K562 (cell line): Measurements from ENCODE around the gene C1GALT1C1L. TPM values are rescaled to one million over a fixed set of nuclear protein-coding genes. Genes with fewer than 3 reads are reported as not detected.

ENCODE experiments used
- ATAC-seq: fragments of 200-7000 bp; cut with Tn5 transposase; 3 replicates; pipeline ENCODE4 v1.9.1; 2020; ENCODE audit warnings: moderate library complexity
- BruUV-seq: library from RNA; stranded (reverse); fragments of 400-500 nt; replicated peaks from 2 replicates; lab custom pipeline; 2021; lab: Mats Ljungman, UMichigan
- CTCF ChIA-PET: fragments of 300-600 bp; formaldehyde crosslinking; extraction: SDS; loops from one replicate; lab custom pipeline; 2021; ENCODE audit warnings: low intra/inter-chr PET ratio; lab: Yijun Ruan, JAX
- POLR2A ChIA-PET: fragments of 300-600, 350-650 bp; sonication (Branson Sonifier 250); formaldehyde crosslinking; extraction: SDS; loops from one replicate; lab custom pipeline; 2021; ENCODE audit warnings: antibody characterized with exemption, inconsistent platforms; lab: Yijun Ruan, JAX
- DNase-seq, 4 experiments: peaks; one replicate each; pipeline versions ENCODE4 v3.0.0 to v3.0.0-alpha.2; 2011 to 2018; ENCODE audit warnings: low spot score in 3 of 4, mixed read lengths in 3 of 4; ENCODE audit errors: extremely low read depth in 1 of 4
- FAIRE-seq: peaks from 2 replicates; lab custom pipeline; 2011; peaks lifted over from hg19 to GRCh38; lab: Jason Lieb, UNC
- H2AFZ ChIP-seq: 2 replicates; pipeline ENCODE4 v1.6.0; 2011; ENCODE audit warnings: low read depth, low read length, control low read depth, inconsistent platforms
- H3K27ac ChIP-seq: fragments of 200-600 bp; 3 replicates; pipeline ENCODE4 v1.8.0; 2011; ENCODE audit warnings: low read depth, mild to moderate bottlenecking, control low read depth, inconsistent platforms, low read length, moderate library complexity, mixed read lengths; ENCODE audit errors: extremely low read depth
- H3K27me3 ChIP-seq, 2 experiments: fragments of 300-600 bp in 1 of 2; 2 replicates in 1 of 2; 3 replicates in 1 of 2; pipeline versions ENCODE4 v1.6.0 to v1.8.0; 2011; ENCODE audit warnings: inconsistent platforms in 2 of 2, low read length in 2 of 2, mild to moderate bottlenecking in 1 of 2, mixed read lengths in 1 of 2, moderate library complexity in 1 of 2; ENCODE audit not compliant: control insufficient read depth in 2 of 2, insufficient read depth in 2 of 2
- H3K36me3 ChIP-seq: fragments of 300-600 bp; 3 replicates; pipeline ENCODE4 v1.8.0; 2011; ENCODE audit warnings: mild to moderate bottlenecking, low read length, inconsistent platforms; ENCODE audit not compliant: control insufficient read depth, insufficient read depth
- H3K4me1 ChIP-seq, 2 experiments: fragments of 200-600 bp in 1 of 2; replicated peaks in 1 of 2; 2 replicates in 1 of 2; 3 replicates in 1 of 2; pipeline versions ENCODE4 v1.5.1 to v1.8.0; 2011; ENCODE audit warnings: inconsistent platforms in 2 of 2, low read length in 2 of 2, mild to moderate bottlenecking in 1 of 2, mixed read lengths in 1 of 2, moderate library complexity in 1 of 2; ENCODE audit not compliant: control insufficient read depth in 2 of 2, insufficient read depth in 2 of 2
- H3K4me2 ChIP-seq: 2 replicates; pipeline ENCODE4 v1.6.1; 2011; ENCODE audit warnings: low read length, control low read depth, inconsistent platforms, mixed read lengths; ENCODE audit not compliant: insufficient read depth
- H3K4me3 ChIP-seq: fragments of 200-600 bp; sonication (generic), shearing (Covaris generic); 2 replicates; pipeline ENCODE4 v1.5.1; 2016; ENCODE audit warnings: control low read depth, inconsistent platforms
- H3K79me2 ChIP-seq: fragments of 200-600 bp; 3 replicates; pipeline ENCODE4 v1.8.0; 2011; ENCODE audit warnings: low read length, inconsistent platforms; ENCODE audit not compliant: control insufficient read depth, insufficient read depth
- H3K9ac ChIP-seq, 2 experiments: 2 replicates each; pipeline versions ENCODE4 v1.6.0 to v1.6.1; 2011; ENCODE audit warnings: low read depth in 2 of 2, low read length in 2 of 2, control low read depth in 1 of 2, inconsistent platforms in 1 of 2, mild to moderate bottlenecking in 1 of 2, mixed read lengths in 1 of 2; ENCODE audit not compliant: insufficient read depth in 1 of 2
- H3K9me1 ChIP-seq: one replicate; pipeline ENCODE4 v1.6.0; 2011; ENCODE audit warnings: inconsistent platforms, mild to moderate bottlenecking, low read length, moderate library complexity; ENCODE audit not compliant: control insufficient read depth, insufficient read depth
- H3K9me3 ChIP-seq: replicated peaks from 2 replicates; pipeline ENCODE4 v1.5.1; 2011; ENCODE audit warnings: low read depth, low read length, inconsistent platforms; ENCODE audit not compliant: control insufficient read depth, insufficient read depth
- H4K20me1 ChIP-seq: replicated peaks from 2 replicates; pipeline ENCODE4 v1.6.1; 2011; ENCODE audit warnings: low read length, inconsistent platforms, mixed read lengths; ENCODE audit not compliant: control insufficient read depth, insufficient read depth
- DLX4 ChIP-seq: fragments of 250-450 bp; sonication (Bioruptor Pico); IDR thresholded peaks from 2 replicates; pipeline ENCODE4 v1.6.1; 2021; ENCODE audit warnings: mild to moderate bottlenecking
- EWSR1 ChIP-seq: fragments of 450-650 bp; IDR thresholded peaks from 2 replicates; pipeline ENCODE4 v1.6.1; 2018; ENCODE audit warnings: borderline replicate concordance, mild to moderate bottlenecking, low read depth, moderate library complexity; ENCODE audit not compliant: partially characterized antibody
- JUN ChIP-seq, 2 experiments: sonication (generic) in 1 of 2; formaldehyde crosslinking in 1 of 2; IDR thresholded peaks; 2 replicates each; pipeline versions ENCODE4 v1.6.1 to v1.8.0; 2012 to 2022; ENCODE audit warnings: borderline replicate concordance in 2 of 2, mild to moderate bottlenecking in 2 of 2, improper control_type of control experiment in 1 of 2, low read depth in 1 of 2, low read length in 1 of 2, missing genetic modification reagents in 1 of 2
- MXD1 ChIP-seq: fragments of 250-450 bp; sonication (Bioruptor Pico); IDR thresholded peaks from 2 replicates; pipeline ENCODE4 v1.8.0; 2021; ENCODE audit warnings: borderline replicate concordance, mild to moderate bottlenecking, moderate library complexity; ENCODE audit not compliant: poor library complexity, severe bottlenecking
- NR2C2 ChIP-seq, 2 experiments: fragments of 200-800 bp in 1 of 2; sonication (Bioruptor generic) in 1 of 2; sonication (generic) in 1 of 2; formaldehyde crosslinking in 1 of 2; IDR thresholded peaks; 2 replicates each; pipeline versions ENCODE4 v1.6.1 to v1.8.0; 2016 to 2022; ENCODE audit warnings: mild to moderate bottlenecking in 1 of 2, missing compliant biosample characterization in 1 of 2, missing genetic modification characterization in 1 of 2, missing genetic modification reagents in 1 of 2
- PHTF2 ChIP-seq: fragments of 250-450 bp; sonication (Bioruptor Pico); IDR thresholded peaks from 2 replicates; pipeline ENCODE4 v1.5.0; 2021; ENCODE audit warnings: mild to moderate bottlenecking
- RCOR1 ChIP-seq, 2 experiments: IDR thresholded peaks; 2 replicates each; pipeline ENCODE4 v1.6.1; 2012; ENCODE audit warnings: low read depth in 2 of 2, low read length in 2 of 2, borderline replicate concordance in 1 of 2, improper control_type of control experiment in 1 of 2
- SNRNP70 ChIP-seq: fragments of 200-400 bp; formaldehyde crosslinking; optimal IDR thresholded peaks from 2 replicates; pipeline ENCODE3; 2017; ENCODE audit warnings: low read depth, low read length
- THAP12 ChIP-seq: fragments of 250-450 bp; sonication (Bioruptor Pico); IDR thresholded peaks from 2 replicates; pipeline ENCODE4 v1.9.0; 2021; ENCODE audit warnings: mild to moderate bottlenecking, inconsistent platforms
- THRAP3 ChIP-seq: fragments of 450-650 bp; IDR thresholded peaks from 2 replicates; pipeline ENCODE4 v1.6.1; 2016; ENCODE audit warnings: mild to moderate bottlenecking, inconsistent platforms, borderline replicate concordance
- TOE1 ChIP-seq, 2 experiments: fragments of 450-650 bp in 1 of 2; sonication (generic) in 1 of 2; formaldehyde crosslinking in 1 of 2; IDR thresholded peaks; 2 replicates each; pipeline versions ENCODE4 v1.7.1 to v1.8.0; 2016 to 2022; ENCODE audit warnings: borderline replicate concordance in 2 of 2, mild to moderate bottlenecking in 2 of 2, antibody characterized with exemption in 1 of 2, inconsistent platforms in 1 of 2, low read depth in 1 of 2, missing genetic modification reagents in 1 of 2, moderate library complexity in 1 of 2
- TRIM24 ChIP-seq, 2 experiments: fragments of 450-650 bp; IDR thresholded peaks; 2 replicates each; pipeline ENCODE4 v1.6.1; 2016
- TRIM28 ChIP-seq: fragments of 450-650 bp; IDR thresholded peaks from 2 replicates; pipeline ENCODE4 v1.6.1; 2017
- ZNF165 ChIP-seq: fragments of 250-450 bp; sonication (Bioruptor Pico); IDR thresholded peaks from 2 replicates; pipeline ENCODE4 v1.4.0; 2020; ENCODE audit warnings: borderline replicate concordance
- ZNF23 ChIP-seq: fragments of 250-450 bp; sonication (Bioruptor Pico); IDR thresholded peaks from 2 replicates; pipeline ENCODE4 v1.4.0; 2020; ENCODE audit warnings: mild to moderate bottlenecking
- ZNF696 ChIP-seq: fragments of 250-450 bp; sonication (Bioruptor Pico); conservative IDR thresholded peaks from 2 replicates; pipeline ENCODE4 v1.4.0; 2020; ENCODE audit warnings: mild to moderate bottlenecking, moderate library complexity
- WGBS: fragments of 100-300 bp; shearing (Covaris generic); methylation state at CpG from one replicate; pipeline ENCODE4 v1.1.6; 2016; ENCODE audit warnings: low coverage, mixed read lengths; ENCODE audit not compliant: insufficient coverage; ENCODE audit errors: missing lambda C conversion rate; 5-methylcytosine and 5-hydroxymethylcytosine counted together
- in situ Hi-C: fragments of 300-500 bp; cut with MboI; formaldehyde crosslinking; loops from 4 replicates; pipeline ENCODE4 v1.15.0; 2018; ENCODE audit warnings: inconsistent platforms, mixed read lengths
- intact Hi-C: fragments of 100-400 bp; cut with micrococcal nuclease; formaldehyde crosslinking; loops from 2 replicates; pipeline ENCODE4 v1.14.2; 2022
- polyA plus RNA-seq, 8 experiments: library from polyadenylated mRNA; depleted of rRNA in 4 of 8; stranded (reverse) in 5 of 8; unstranded in 3 of 8; fragments of >200 nt; fragmentation: Nextera tagmentation in 2 of 8; fragmentation: Illumina TruSeq in 1 of 8; extraction: Ambion mirVana in 2 of 8; extraction: Trizol in 1 of 8; gene quantifications; 2 replicates each; pipeline versions ENCODE4 v1.2.1 to v1.2.3, GENCODE V29; 2011 to 2014; ENCODE audit warnings: inconsistent platforms in 1 of 8, missing spikeins in 1 of 8
- total RNA-seq, 7 experiments: library from RNA; depleted of rRNA in 6 of 7; stranded (reverse); fragments of >200 nt in 6 of 7; fragmentation: Illumina TruSeq in 2 of 7; extraction: Trizol in 2 of 7; gene quantifications; 2 replicates each; pipeline versions ENCODE4 v1.2.1 to v1.2.3, GENCODE V29; 2011 to 2021; ENCODE audit warnings: low replicate concordance in 1 of 7

Gene C1GALT1C1L
- total and polyA plus RNA-seq, 9 of the 15 experiments (the other 6 are each of a cell fraction or from before 2014, with no cell fraction given) = 1.0 to 4.4 (median 1.9) TPM

- Histone ChIP-seq H3K79me2 (no peaks in the 10 kb centered on the region), H3K27ac (peak overlapping the region; percentile 6; the same call in 1 of the 3 replicates), H3K9ac (no peak overlapping the region), H3K27me3 (no peaks in the 10 kb centered on the region), H4K20me1 (no peaks in the 10 kb centered on the region), H3K9me3 (no peaks in the 10 kb centered on the region), H3K36me3 (no peaks in the 10 kb centered on the region), H3K4me2 (peak overlapping the region; percentile 2; the same call in 1 of the 2 replicates), H3K4me1 (peaks cover 0 to 2% of the 10 kb centered on the region in 2 experiments; a peak in 1 of 5 replicates), H2AFZ (peak overlapping the region; percentile 82), H3K9me1 (no peaks in the 10 kb centered on the region), H3K4me3 (no peak overlapping the region)
- ChIA-PET POLR2A (interaction anchor here (0.6 to 1.6 kb wide), 4 partner anchors 8 to 17 kb away, joined by 4 to 9 read pairs (median 4); no protein-coding TSS in a partner anchor), CTCF (interaction anchor here (0.6 kb wide), 1 partner anchor 665 kb away, joined by 4 read pairs; no protein-coding TSS in a partner anchor)
- peak; percentile 86 for ATAC-seq
- in situ Hi-C loops = no loop called here
- DNase-seq = peak; percentile 22 to 65 (median 44)
- WGBS = 12% methylated on average over 7 of the region's 7 CpGs
- peak; percentile 44 for FAIRE-seq
- BruUV-seq = no TSS peak
- intact Hi-C loops = no loop called here
- TF ChIP-seq THRAP3 (no peak), TRIM24 (IDR thresholded peaks at IDR 0.05) (no peak), MXD1 (CRISPR knock-in tag) (no peak), TRIM28 (no peak), SNRNP70 (no peak), ZNF696 (no peak), NR2C2 (CRISPR knock-in tag; IDR thresholded peaks at IDR 0.05) (no peak), NR2C2 (tag; IDR thresholded peaks at IDR 0.05) (no peak; the same call in 1 of the 2 replicates), THAP12 (no peak), JUN (IDR thresholded peaks at IDR 0.05; ENCODE audit: borderline replicate concordance, low read depth, low read length) (peak; percentile 78), JUN (CRISPR knock-in tag; IDR thresholded peaks at IDR 0.05; ENCODE audit: borderline replicate concordance) (no peak), TOE1 (IDR thresholded peaks at IDR 0.05; ENCODE audit: borderline replicate concordance) (no peak), TOE1 (CRISPR knock-in tag; IDR thresholded peaks at IDR 0.05; ENCODE audit: borderline replicate concordance, low read depth) (no peak), EWSR1 (no peak), RCOR1 (IDR thresholded peaks at IDR 0.05; ENCODE audit: borderline replicate concordance in 1 of 2, low read depth in 2 of 2, low read length in 2 of 2) (no peak), ZNF23 (no peak), PHTF2 (CRISPR knock-in tag) (no peak), ZNF165 (CRISPR knock-in tag) (no peak), DLX4 (CRISPR knock-in tag) (no peak)
Observed at GRCh38 chr2:43707255-43708015, 31.2 kb upstream of the C1GALT1C1L start.
